DND-41 (cell line): Measurements from ENCODE around the gene ADARB2.

Experiments
- ATAC-seq: fragments of 200-7000 bp; cut with Tn5 transposase; 3 replicates; pipeline ENCODE4 v1.9.1; 2021; ENCODE audit warnings: low read depth; ENCODE audit not compliant: insufficient read depth
- DNase-seq: peaks from one replicate; pipeline ENCODE4 v3.0.0-alpha.2; 2020
- H2AFZ ChIP-seq: 2 replicates; pipeline ENCODE4 v1.6.0; 2012; ENCODE audit warnings: low read depth, low read length
- H3K27ac ChIP-seq: 2 replicates; pipeline ENCODE4 v1.5.1; 2012; ENCODE audit warnings: low read length, inconsistent platforms
- H3K27me3 ChIP-seq: fragments of 200-600 bp; sonication (generic); 2 replicates; pipeline ENCODE4 v1.6.0; 2012; ENCODE audit warnings: low read length, mild to moderate bottlenecking, inconsistent platforms; ENCODE audit not compliant: insufficient read depth, poor library complexity
- H3K36me3 ChIP-seq: 2 replicates; pipeline ENCODE4 v1.5.1; 2012; ENCODE audit warnings: low read length, inconsistent platforms; ENCODE audit not compliant: insufficient read depth
- H3K4me1 ChIP-seq: 2 replicates; pipeline ENCODE4 v1.5.1; 2012; ENCODE audit warnings: mild to moderate bottlenecking, low read length; ENCODE audit not compliant: insufficient read depth
- H3K4me2 ChIP-seq: 2 replicates; pipeline ENCODE4 v1.6.0; 2012; ENCODE audit warnings: mild to moderate bottlenecking, moderate library complexity, low read length, inconsistent platforms; ENCODE audit not compliant: insufficient read depth
- H3K4me3 ChIP-seq, 2 experiments: fragments of 200-600 bp in 1 of 2; shearing (Covaris generic) in 1 of 2; 2 replicates each; pipeline ENCODE4 v1.5.1; 2012 to 2016; ENCODE audit warnings: inconsistent platforms in 2 of 2, low read length in 2 of 2, mild to moderate bottlenecking in 2 of 2, low read depth in 1 of 2, moderate library complexity in 1 of 2
- H3K79me2 ChIP-seq: 2 replicates; pipeline ENCODE4 v1.6.0; 2012; ENCODE audit warnings: low read length, inconsistent platforms; ENCODE audit not compliant: insufficient read depth
- H3K9ac ChIP-seq: 2 replicates; pipeline ENCODE4 v1.6.0; 2012; ENCODE audit warnings: low read depth, mild to moderate bottlenecking, inconsistent platforms, low read length, moderate library complexity
- H3K9me3 ChIP-seq: 2 replicates; pipeline ENCODE4 v1.5.1; 2012; ENCODE audit warnings: low read length, moderate library complexity, mild to moderate bottlenecking, inconsistent platforms; ENCODE audit not compliant: insufficient read depth, severe bottlenecking
- H4K20me1 ChIP-seq: 2 replicates; pipeline ENCODE4 v1.6.0; 2012; ENCODE audit warnings: low read length; ENCODE audit not compliant: insufficient read depth
- EZH2 ChIP-seq: IDR thresholded peaks from 3 replicates; pipeline ENCODE4 v1.6.1; 2012; ENCODE audit warnings: borderline replicate concordance, low read depth, mild to moderate bottlenecking, moderate library complexity, low read length, inconsistent platforms; ENCODE audit not compliant: severe bottlenecking
- TF ChIP-seq, protein P1 (sequence below): IDR thresholded peaks from 2 replicates; pipeline ENCODE4 v1.5.1; 2012; ENCODE audit warnings: borderline replicate concordance, low read length, moderate library complexity, mild to moderate bottlenecking; ENCODE audit not compliant: poor library complexity, severe bottlenecking; ENCODE audit errors: extremely low read depth

ADARB2 gene

DNA sequence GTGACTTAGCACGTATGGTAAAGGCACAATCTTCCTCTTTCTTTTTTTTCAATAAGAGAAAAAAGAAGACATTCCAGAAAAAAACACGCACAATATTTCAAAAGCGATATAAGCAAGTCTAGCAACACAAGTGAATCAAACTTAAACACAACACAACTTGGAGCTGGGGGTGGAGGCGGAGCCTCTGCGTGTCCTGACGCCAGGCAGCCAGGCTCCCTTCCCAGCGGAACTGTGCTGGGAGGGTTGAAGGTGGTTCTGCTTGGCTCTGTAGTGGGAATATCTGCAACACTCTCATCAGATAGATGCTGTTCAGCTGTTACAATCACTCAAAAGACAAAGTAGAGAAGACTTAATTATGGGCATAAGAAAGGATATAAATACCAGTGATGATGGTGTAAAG is 469.8 kb downstream of the ADARB2 start:
- Histone ChIP-seq H3K4me2 (no peak overlapping the region), H4K20me1 (no peaks in the 10 kb centered on the region), H3K79me2 (no peaks in the 10 kb centered on the region), H3K9me3 (no peaks in the 10 kb centered on the region), H3K9ac (no peak overlapping the region), H3K36me3 (no peaks in the 10 kb centered on the region), H2AFZ (no peak overlapping the region), H3K27ac (no peak overlapping the region), H3K4me3 (no peak overlapping the region), H3K4me1 (no peaks in the 10 kb centered on the region), H3K27me3 (no peaks in the 10 kb centered on the region)
- ATAC-seq (no peak), DNase-seq (no peak)
- TF ChIP-seq EZH2, result no peak
- TF ChIP-seq, protein P1, sequence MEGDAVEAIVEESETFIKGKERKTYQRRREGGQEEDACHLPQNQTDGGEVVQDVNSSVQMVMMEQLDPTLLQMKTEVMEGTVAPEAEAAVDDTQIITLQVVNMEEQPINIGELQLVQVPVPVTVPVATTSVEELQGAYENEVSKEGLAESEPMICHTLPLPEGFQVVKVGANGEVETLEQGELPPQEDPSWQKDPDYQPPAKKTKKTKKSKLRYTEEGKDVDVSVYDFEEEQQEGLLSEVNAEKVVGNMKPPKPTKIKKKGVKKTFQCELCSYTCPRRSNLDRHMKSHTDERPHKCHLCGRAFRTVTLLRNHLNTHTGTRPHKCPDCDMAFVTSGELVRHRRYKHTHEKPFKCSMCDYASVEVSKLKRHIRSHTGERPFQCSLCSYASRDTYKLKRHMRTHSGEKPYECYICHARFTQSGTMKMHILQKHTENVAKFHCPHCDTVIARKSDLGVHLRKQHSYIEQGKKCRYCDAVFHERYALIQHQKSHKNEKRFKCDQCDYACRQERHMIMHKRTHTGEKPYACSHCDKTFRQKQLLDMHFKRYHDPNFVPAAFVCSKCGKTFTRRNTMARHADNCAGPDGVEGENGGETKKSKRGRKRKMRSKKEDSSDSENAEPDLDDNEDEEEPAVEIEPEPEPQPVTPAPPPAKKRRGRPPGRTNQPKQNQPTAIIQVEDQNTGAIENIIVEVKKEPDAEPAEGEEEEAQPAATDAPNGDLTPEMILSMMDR, result no peak

DNA sequence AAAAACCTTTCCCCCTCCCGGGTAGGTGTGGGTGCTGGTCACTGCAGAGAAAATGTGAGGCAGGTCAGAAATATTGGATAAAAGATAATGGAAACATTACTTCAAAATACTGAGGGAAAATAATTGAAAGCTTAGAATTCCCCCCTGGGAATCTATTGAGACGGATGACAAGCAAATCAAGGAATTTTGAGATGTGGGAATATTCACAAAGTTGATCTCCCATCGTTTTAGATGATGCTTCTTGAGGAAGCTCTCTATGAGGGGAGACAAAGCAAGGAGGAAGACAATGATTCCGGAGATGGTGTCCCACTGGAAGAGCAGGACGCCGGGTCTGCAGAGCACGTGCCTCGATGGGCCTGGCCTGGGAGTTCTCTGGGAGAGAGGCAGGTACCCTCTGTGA is 470.2 kb downstream of the ADARB2 start:
- H3K27ac ChIP-seq, result no peak overlapping the region

DNA sequence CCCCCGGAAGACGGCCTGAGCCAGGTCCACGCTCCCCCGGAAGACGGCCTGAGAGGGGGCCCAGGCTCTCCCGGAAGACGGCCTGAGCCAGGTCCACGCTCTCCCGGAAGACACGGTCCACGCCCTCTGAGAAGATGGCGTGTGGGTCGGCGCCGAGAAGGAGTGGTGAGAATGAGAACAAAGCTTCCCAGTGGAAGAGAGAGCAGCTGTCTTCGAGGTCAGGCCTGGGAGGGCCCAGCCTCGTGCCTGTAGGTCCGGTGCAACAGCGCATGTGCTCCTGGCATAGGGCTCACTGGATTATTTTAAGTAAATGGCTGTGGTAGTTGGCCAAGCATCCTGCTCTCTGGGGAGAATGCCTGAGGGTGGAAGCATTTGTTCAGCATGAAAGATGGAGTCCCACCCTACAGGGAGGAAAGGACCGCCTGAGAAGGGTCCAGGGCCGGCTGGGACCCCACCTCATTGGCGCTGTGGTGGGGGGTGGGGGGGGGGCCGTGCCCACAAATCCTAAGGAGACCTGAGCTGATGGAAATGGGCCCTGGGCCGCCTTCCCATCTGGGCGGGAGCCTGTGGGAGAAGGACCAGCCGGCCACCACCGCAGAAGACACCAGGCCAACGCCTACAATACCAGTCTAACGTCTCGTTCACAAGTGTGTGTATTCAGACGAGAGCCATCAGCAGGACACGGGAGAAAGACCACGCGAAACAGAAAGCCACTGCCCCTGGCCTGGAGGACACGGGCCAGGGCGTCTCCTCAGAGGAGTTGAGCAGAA is 471.1 kb downstream of the ADARB2 start:
- no peaks in the 10 kb centered on the region for H3K9me3 ChIP-seq
- no peaks in the 10 kb centered on the region for H3K4me1 ChIP-seq
- H3K4me3 ChIP-seq, result no peak overlapping the region
- no peak overlapping the region for H3K9ac ChIP-seq
- no peaks in the 10 kb centered on the region for H4K20me1 ChIP-seq
- no peak overlapping the region for H3K27ac ChIP-seq
- no peaks in the 10 kb centered on the region for H3K27me3 ChIP-seq
- TF ChIP-seq, protein P1, result no peak
- TF ChIP-seq EZH2, result no peak
- no peak for DNase-seq
- no peak overlapping the region for H3K4me2 ChIP-seq
- H3K36me3 ChIP-seq, result no peaks in the 10 kb centered on the region
- ATAC-seq, result no peak
- no peak overlapping the region for H2AFZ ChIP-seq
- no peaks in the 10 kb centered on the region for H3K79me2 ChIP-seq

More for the DNA sequence above, 470.2 kb downstream of the ADARB2 start:
- Histone ChIP-seq H3K36me3 (no peaks in the 10 kb centered on the region), H3K4me3 (no peak overlapping the region), H3K9ac (no peak overlapping the region), H3K4me2 (no peak overlapping the region), H3K79me2 (no peaks in the 10 kb centered on the region), H3K4me1 (no peaks in the 10 kb centered on the region), H3K27me3 (no peaks in the 10 kb centered on the region), H4K20me1 (no peaks in the 10 kb centered on the region), H3K9me3 (no peaks in the 10 kb centered on the region), H2AFZ (no peak overlapping the region)
- TF ChIP-seq EZH2, result no peak
- TF ChIP-seq, protein P1, result no peak
- DNase-seq, result no peak
- ATAC-seq, result no peak

DNA sequence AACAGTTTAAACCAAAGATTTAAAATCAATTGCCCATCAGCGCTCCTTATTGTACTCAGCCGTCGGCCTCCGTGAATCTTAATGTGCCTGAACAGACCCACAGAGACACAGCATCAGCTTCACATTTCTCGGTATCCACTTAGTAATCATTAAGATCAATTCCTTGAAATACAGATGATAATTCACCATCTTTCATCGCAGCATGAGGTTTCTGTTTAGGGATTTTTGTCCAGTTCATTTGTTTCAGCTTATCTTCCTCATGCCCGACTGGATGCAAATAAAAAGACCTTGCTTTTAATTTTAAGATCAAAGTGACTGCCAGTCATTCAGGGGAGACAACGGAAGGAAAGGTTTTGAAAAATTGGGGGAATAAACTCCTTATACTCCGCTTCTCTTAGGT is 473.3 kb downstream of the ADARB2 start:
- H3K27ac ChIP-seq, result no peak overlapping the region
- H3K9ac ChIP-seq, result no peak overlapping the region
- no peaks in the 10 kb centered on the region for H3K27me3 ChIP-seq
- no peaks in the 10 kb centered on the region for H3K79me2 ChIP-seq
- H4K20me1 ChIP-seq, result no peaks in the 10 kb centered on the region
- no peaks in the 10 kb centered on the region for H3K9me3 ChIP-seq
- no peak overlapping the region for H3K4me3 ChIP-seq
- no peaks in the 10 kb centered on the region for H3K36me3 ChIP-seq
- H3K4me1 ChIP-seq, result no peaks in the 10 kb centered on the region
- H2AFZ ChIP-seq, result no peak overlapping the region
- H3K4me2 ChIP-seq, result no peak overlapping the region
- no peak for DNase-seq
- no peak for ATAC-seq
- TF ChIP-seq, protein P1, result no peak
- no peak for TF ChIP-seq EZH2
